HG03039 (cell line): ENCODE results near the gene OVOL1.
A peak's percentile ranks its signal among the peaks of the same experiment; 100 is the strongest.

Experiments used
- ATAC-seq: cut with Tn5 transposase; IDR thresholded peaks from one replicate; pipeline ENCODE4 v1.9.1; 2021; ENCODE audit warnings: mild to moderate bottlenecking, moderate library complexity; ENCODE audit not compliant: unreplicated experiment

The OVOL1 gene

GRCh38 chr11:65777821-65778361 lies 9.0 kb upstream of the OVOL1 start:
- ATAC-seq, result no peak

DNA sequence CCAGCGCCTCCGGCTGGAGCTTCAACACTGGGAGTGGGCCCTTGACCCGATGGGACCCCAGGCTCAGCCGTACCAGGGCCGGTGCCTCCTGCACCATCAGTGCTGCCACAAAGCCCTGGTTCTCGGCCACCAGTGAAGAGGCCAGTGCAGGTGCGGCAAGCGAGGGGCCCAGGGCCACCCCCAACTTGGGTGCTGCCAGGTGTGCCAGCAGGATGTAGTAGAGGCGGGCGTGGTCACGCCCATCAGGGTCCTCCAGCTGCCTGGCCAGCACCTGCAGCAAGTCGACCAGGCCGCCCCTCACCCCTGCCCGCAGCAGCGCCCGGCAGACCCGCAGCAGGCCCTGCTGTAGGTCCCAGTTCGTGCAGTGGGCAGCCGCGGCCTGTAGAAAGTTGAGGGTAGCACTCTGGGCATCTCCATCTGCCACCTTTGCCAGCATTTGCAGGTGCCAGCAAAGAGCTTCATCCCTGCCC lies 8.4 kb upstream of the OVOL1 start:
- no peak for ATAC-seq

GRCh38 chr11:65778901-65779668 lies 7.8 kb upstream of the OVOL1 start:
- ATAC-seq, result no peak

DNA sequence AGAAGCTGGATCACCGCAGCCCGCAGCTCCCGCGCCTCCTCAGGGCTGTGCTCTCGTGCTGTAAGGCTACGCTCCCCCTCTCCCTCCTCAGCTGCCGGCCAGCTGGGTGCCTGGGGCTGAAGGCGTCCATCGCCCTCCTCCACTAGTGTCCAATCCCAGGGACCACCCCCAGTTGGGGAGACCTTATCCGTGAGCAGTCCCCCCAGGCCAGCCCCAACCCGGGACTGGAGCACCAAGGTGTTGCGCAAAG lies 7.3 kb upstream of the OVOL1 start:
- no peak for ATAC-seq

- peak; percentile 41 for ATAC-seq
Observed at GRCh38 chr11:65779919-65780769, 6.7 kb upstream of the OVOL1 start.

DNA sequence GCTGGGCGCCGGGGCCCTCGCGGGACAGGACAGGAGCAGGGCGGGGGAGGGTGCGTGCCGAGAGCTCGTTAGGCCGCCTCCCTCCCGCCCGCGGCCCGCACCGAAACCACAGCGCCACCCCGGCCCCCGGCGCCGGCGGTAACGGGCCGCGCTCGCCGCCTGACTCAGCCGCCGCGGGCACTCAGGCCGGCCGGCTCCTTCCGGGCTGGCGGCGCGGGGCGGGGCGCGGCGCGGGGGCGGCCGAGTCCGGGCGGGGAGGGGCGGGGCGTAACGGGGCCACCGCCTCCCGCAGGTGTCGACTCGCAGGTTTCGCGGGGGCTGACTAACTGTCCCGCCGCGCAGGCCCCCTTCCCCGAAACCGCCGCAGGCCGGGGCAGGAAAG lies 6.1 kb upstream of the OVOL1 start, which contains the start of gene AP5B1:
Gene AP5B1 (minus strand): TSS at position 207 of the 382 bp plus-strand sequence. CDS start 385 bp downstream, outside the sequence.
- peak; percentile 52 for ATAC-seq

DNA sequence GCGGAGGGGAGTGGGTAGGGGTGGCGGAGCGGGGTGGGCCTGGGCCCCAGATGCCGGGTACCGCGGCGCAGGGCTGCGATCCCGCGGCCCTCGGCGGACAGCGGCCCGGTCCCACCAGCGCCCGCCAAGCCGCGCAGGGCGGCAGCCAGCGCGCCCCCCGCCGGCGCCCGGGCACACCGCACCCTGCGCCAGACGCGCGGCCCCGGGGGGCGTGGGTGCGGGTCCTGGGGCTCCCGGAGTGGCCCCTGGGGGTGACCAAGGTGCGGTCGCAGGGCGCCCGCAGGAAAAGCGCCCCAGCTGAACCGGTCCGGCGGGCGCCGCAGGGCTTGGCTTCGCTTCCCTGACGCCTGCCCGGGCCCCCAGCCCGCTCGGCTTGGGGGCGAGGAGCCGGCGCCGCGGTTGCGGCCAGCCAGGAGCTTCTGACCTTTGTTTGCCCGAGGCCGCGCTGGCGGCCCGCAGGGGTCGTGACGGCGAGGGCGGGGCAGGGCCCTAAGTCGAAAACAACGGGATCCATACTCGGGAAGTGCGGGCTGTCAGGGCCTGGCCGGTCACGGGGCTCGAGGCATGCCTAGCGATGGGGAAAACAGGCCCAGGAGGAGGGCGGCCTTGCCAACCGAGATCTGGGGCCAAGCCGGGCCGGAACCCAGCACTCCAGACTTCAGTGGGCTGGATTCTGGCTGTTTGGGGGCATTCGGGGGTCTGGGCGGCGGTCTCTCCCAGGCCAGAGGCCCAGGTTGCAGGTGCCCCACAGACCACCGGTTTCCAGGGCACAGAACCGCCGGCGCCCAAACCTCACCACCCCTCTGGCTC lies 5.5 kb upstream of the OVOL1 start:
- ATAC-seq, result peak; percentile 12

DNA sequence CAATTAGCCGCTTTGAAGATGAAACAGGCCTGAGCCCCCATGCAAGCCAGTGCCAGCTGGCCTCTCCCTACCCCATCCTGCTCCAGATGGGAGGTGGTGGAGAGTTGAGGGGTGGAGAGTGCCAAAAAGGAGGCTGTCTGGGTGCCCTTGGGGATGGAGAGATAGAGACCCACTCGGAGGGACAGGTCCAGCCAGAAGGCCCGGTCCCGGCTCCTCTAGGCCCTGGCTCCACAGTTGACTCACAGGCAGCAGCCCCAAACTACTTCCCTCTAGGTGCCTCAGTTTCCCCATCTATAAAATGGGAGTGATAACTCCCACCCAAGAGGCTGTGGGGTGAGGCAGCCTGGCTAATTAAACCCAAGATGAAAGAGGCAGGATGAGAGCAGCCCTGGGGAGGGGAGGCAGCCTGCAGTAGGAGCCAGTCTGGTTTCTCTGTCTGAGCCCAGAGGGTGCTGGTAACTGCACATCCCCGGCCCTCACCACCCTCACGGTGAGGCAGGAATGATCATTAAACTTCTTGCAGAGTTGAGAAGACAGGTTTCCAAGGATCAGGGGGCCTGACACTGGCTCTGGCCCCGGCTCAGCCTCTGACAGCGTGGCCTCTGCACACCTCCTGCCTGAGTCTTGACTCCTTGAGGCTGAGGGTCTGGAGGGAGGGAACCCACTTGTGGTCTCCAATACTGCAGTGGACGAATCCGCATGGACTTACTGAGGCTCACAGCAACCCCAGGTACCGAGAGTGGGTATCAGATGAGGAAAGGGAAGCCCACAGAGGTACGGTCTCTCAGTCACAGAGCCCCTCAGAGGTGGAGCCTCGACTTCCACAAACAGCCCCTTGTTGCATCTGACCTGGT lies 4.7 kb upstream of the OVOL1 start:
- ATAC-seq, result no peak

GRCh38 chr11:65782816-65783228 lies 4.0 kb upstream of the OVOL1 start:
- no peak for ATAC-seq

DNA sequence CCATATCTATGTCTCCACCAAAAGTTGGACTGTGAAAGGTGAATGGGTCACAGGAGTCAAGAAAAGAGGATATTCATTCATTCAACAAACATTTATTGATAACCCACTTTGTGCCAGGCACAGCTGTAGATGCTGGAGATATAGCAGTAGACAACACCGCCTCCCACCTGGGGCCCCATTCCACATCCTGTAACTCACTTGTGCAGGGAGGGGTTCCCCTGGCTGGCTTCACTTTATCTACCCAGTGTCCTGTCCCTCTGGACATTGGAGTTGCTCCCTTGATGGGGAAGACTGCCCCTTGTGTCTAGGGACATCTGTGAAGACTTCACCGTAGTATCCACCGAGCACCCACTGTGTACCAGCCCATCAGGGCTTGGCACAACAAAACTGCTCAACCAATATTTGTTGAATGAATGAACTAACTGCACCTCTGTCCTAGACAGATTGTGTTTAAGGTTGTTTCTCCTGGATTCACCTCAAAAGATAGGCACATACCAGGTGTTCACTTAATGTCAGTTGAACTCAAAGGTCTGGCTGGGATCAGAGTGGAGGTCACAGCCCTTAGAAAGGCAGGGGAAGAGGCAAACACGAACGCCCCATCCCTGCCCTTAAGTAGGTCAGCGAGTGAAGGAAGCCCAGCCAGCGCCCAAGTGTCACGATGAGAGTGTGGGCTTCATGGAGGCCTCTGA lies 1.4 kb upstream of the OVOL1 start:
- no peak for ATAC-seq

- ATAC-seq, result no peak
Observed at GRCh38 chr11:65786008-65786785, 666 bp upstream of the OVOL1 start.

DNA sequence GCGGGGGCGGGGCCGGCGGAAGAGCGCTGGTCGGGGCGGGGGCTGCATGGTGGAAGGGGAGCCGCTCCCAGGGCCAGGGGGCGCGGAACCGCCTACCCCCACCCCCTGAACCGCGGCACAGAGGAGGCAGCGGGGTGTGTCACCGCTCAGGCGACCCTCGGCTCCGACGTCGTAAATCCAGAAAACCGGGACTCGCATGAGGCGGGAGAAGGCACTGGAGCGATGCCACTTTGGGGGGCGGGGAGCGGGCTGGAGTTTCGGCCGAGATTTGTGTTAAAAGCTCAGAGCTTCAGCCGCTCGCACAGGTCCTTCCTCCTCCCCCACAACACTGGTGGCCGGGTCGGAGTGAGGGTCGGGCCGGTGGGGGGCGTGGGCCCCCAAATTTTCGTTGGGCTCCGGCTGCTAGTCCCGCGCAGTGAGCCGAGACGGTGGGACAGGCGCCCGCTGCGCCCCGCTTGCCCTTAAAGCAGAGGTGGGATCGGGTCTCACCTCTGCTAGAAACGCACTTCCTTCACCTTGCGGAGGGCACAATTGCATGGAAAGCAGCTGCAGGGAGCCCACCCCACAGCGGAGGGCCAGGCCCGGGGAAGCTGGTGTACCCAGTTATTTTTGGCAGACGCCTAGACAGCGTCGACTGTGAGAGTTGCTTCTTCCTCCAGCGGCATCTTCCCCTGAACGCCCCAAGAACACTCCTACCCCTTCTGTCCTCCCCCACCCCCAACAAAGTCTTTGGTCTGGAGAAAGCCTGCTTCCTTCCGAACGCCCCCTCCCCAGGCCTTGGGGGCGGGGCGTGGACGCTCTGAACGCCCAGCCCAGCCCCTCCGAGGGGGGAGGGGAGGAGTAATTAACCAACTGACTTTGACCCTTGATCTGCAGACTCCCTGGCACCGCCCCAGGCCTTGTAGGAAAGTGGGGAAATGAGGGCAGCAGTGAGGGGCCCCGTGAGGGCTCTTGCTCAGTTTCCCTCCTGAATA lies 1.1 kb downstream of the OVOL1 start:
- ATAC-seq, result no peak

GRCh38 chr11:65788821-65789220 lies 2.0 kb downstream of the OVOL1 start:
- ATAC-seq, result no peak

DNA sequence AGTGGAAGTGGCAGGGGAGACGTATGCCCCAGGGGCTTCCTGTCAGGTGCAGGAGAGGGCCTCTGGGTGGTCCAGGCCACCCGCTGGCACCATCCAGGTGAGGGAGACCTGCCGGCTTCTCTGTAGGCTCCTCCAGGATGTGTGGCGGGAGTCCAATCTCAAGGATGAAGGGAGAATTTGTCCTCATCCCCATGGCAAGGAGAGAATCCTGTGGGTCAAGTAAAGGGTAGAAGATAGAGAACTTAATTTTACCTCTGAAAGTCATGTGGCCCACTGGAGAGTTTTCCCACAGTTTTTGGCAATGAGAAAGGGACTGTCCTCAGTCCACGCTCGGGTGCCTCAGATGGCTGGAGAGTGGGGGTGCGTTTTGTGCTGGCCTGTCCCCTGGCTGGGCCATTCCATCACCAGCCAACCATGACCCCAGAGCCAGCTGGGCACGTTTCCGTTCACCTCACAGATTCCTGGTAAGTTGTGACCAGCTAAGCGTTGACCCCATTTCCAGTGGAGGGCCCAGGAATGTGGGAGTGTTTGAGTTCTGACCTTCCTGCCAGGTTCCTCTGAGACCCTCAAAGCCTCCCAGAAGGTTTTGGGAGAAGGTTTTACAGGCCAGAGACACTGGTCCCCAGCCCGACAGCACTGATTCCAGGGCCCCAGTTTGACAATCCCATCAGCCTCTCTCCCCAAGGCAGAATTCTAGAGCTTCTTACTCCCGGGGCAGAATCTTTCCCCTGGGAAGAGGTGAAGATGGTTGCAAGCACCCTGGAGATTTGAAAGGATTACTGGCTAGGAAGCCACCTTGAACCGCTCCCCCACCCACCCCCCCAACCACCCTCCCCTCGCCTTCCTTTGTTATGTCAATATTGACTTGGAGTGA lies 2.6 kb downstream of the OVOL1 start:
- no peak for ATAC-seq

GRCh38 chr11:65790104-65790901 lies 3.4 kb downstream of the OVOL1 start:
- ATAC-seq, result no peak
